Upper lobe of left lung (tissue), 4 donors: ENCODE data around the gene TRAF2.

Source experiments
- POLR2AphosphoS5 ChIP-seq, 2 donors: sonication (generic); formaldehyde crosslinking; IDR thresholded peaks; one replicate each; pipeline ENCODE4 v1.5.1; 2017; ENCODE audit warnings: antibody characterized with exemption in 2 of 2
- TF ChIP-seq, protein P1 (sequence below), 6 experiments: fragments of 450-650 bp in 4 of 6; fragments of 200-600 bp in 2 of 6; sonication (generic) in 2 of 6; IDR thresholded peaks; one replicate each; pipeline ENCODE4 v1.5.1; 2016 to 2019; ENCODE audit warnings: antibody characterized with exemption in 6 of 6

DNA sequence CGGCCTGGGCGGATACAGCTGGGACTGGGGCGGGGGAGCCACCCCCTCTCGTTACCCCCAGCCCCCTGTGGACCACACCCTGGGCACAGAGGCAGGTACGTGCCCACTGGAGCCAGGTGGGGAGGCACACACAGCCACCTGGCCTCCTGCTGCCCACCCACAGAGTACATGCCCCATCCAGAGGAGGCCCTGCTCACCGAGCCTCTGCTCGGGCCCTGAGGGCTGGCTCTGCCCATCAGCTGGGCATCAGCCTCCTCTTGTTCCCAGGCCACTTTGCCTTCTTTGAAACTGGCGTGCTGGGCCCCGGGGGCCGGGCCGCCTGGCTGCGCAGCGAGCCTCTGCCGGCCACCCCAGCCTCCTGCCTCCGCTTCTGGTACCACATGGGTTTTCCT, 27.9 kb upstream of the TRAF2 start:
- TF ChIP-seq, protein P1, sequence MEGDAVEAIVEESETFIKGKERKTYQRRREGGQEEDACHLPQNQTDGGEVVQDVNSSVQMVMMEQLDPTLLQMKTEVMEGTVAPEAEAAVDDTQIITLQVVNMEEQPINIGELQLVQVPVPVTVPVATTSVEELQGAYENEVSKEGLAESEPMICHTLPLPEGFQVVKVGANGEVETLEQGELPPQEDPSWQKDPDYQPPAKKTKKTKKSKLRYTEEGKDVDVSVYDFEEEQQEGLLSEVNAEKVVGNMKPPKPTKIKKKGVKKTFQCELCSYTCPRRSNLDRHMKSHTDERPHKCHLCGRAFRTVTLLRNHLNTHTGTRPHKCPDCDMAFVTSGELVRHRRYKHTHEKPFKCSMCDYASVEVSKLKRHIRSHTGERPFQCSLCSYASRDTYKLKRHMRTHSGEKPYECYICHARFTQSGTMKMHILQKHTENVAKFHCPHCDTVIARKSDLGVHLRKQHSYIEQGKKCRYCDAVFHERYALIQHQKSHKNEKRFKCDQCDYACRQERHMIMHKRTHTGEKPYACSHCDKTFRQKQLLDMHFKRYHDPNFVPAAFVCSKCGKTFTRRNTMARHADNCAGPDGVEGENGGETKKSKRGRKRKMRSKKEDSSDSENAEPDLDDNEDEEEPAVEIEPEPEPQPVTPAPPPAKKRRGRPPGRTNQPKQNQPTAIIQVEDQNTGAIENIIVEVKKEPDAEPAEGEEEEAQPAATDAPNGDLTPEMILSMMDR (IDR thresholded peaks at IDR 0.05): no peak
- no peak for TF ChIP-seq POLR2AphosphoS5 (IDR thresholded peaks at IDR 0.05)
